ENCODE data around the gene LRRC45.

- TF ChIP-seq CTCF (IDR thresholded peaks at IDR 0.05) = no peak
- no peak for TF ChIP-seq POLR2A (IDR thresholded peaks at IDR 0.05)
Measured at GRCh38 chr17:82060614-82061013, 37.5 kb downstream of the LRRC45 start.

Data from heart left ventricle (tissue), 13 donors.